Activated CD4-positive, alpha-beta T cell treated with anti-CD3 and anti-CD28 coated beads, Interleukin-2, amount 50 U/mL, for 4 hours (primary cell): ENCODE results near the gene RELN.

Experiments used
- DNase-seq, 2 experiments: peaks; one replicate each; pipeline ENCODE4 v3.0.0-alpha.2; 2020

RELN gene

GRCh38 chr7:103711413-103711812, 278.0 kb downstream of the RELN start:
- DNase-seq = no peak

DNA sequence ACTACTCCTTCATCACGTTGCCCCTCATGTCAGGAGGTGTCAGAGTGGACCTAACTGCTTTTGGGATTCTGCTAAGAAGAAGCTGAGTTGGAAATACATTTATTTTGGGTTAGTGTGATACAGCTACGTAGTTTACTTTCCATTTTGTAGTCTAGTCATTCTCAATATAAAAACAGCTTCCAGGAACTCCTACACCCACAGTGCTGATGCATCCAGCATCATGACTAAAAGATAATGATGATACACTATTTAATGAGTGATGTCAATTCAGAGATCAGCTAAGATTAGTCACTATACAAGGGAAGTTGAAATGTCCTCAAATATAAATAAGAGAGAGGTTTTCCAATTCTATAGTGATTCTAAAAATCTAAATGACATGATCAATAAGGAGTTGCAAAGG, 279.2 kb downstream of the RELN start:
- no peak for DNase-seq

- no peak for DNase-seq
Observed at GRCh38 chr7:103706805-103707204, 282.7 kb downstream of the RELN start.

DNA sequence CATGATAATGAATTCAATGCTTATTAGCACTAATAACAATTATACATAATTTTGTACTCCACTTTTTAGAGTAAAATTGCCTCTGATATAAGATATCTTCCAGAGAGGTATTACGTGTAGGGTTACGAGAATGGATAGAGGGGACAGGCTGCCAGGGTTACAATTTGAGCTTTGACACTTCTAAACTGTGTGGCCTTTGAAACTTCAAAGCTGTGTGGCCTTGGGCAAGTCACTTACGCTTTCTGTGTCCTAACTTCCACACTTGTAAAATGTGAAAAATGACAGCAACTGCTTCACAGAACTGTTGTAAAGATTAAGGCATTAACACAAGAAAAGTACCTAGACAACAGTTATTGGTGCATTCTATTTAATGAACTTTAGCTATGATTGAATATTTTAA, 283.9 kb downstream of the RELN start:
- no peak for DNase-seq

DNA sequence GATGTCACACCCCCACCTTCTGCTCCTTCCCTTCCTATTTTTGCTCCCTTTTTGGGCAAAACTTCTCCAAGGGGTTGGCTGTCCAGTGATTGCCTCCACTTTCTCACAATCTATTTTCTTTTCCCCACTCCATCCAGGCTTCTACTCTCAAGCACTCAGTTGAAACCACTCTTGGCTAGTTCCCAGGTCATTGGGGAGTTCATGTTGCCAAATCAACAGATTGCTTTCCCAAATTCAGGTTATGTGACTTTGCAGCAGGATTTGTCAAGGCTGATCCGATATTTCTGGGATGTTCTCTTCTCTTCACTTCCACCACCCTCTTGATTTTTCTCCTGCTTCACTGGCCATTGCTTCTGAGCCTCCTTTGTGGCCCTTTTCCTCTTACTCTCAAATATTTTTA, 284.8 kb downstream of the RELN start:
- no peak for DNase-seq

DNA sequence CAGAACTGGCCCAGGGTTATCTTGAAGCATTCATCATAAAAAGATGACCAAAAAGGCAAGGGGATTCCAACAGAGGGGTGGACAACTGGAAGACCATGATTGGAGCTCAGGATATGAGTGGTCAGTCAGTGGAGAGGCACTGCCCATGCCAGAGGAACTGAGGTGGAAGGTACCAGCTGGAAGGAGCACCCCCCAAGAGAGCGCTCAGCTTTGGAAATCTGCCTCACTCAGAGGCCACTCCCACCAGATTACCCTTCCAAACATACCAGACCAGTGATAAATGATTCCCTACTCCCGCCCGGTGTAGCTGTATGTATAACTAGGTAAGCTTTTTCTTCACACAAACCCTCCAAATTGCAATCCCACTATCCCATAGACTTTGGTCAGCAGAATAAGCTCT, 286.5 kb downstream of the RELN start:
- no peak for DNase-seq

- DNase-seq = no peak
Observed at GRCh38 chr7:103702454-103702853, 287.0 kb downstream of the RELN start.

DNA sequence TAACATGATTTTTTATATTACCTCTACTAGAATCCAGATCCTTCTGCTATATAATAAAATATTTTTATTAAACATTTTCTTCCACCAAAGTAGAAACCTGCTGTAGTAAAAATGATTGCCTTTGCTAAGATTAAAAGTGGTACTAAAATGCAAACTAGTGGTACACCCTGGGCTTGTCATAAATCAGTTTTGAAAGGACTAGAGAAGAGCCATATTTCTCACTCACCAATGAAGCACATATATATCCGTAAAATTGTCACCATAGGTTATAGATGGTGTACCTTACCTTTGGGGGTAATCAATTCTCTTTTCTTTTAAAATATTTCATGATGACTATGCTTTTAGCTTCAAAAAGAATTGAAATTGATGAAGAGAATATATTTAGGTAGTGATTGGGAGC, 290.4 kb downstream of the RELN start:
- DNase-seq = no peak

GRCh38 chr7:103698064-103698463, 291.4 kb downstream of the RELN start:
- DNase-seq = no peak

DNA sequence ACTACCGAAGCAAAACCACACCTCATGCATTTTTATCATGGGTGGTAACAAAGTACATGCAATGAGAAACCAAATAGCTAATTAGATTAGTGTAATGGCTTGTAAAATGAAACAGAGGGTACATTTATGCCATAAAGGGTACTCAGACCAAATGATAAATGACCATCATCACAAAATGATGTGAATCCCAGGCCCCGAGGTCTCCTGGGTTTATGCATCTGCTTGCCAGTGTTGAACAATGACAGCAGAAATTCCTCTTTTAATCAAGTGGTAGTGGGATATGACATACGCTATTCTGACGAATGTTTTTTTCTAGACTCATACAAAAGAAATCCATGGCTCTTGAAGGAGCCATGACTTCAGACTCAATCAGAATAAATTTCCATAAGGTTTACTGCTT, 293.9 kb downstream of the RELN start:
- no peak for DNase-seq

DNA sequence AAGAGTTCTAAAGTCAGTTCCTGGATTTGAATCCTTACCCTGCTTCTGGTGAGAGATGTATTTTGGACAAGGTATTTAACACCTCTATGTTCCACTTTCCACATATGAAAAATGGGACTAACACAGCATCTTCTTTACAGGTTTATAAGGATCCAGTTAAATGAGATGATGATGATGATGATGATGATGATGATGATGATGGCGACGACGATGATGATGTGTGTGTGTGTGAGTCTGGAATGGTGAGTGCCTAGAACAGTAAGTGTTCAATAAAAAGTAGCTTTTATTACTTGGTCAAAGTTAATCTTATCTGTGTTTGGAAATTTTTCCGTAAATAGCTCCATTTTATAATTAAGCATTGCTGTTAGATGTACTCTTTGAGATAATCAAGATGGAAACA, 295.2 kb downstream of the RELN start:
- DNase-seq = no peak

- no peak for DNase-seq
Observed at GRCh38 chr7:103691291-103691690, 298.2 kb downstream of the RELN start.

DNA sequence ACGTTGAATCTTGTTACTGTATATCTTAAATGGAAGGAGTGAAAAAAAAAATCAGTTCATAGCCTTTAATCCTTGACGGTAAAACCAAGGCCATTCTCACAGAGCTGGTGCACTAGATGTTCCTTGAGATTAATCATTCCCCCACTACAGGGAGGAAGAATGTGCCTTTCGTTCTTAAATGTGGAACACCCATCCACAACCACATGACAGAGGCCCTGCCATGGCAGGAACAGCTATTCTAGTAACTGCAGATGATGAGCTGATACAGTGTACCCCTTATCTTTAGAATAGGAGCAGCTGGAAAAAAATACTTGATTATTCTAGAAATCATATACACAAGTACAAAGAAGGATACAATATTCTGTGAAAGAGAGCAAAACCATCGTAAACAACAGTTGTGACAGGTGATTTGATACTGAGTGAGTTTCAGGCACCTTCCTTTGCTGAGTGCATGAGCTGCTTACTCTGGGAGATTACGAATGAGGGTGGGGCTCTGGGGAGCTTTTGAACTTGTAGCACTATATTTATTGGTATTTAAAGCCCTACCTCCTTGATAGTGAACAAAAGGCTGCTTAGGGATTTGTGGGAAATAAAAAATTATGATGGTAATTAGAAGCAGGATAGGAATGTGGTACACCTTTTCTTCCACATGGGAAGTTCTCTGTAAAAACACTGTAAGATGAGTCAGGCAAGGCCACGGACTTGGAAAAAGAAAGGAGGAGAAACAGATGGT, 299.1 kb downstream of the RELN start:
- DNase-seq = no peak

DNA sequence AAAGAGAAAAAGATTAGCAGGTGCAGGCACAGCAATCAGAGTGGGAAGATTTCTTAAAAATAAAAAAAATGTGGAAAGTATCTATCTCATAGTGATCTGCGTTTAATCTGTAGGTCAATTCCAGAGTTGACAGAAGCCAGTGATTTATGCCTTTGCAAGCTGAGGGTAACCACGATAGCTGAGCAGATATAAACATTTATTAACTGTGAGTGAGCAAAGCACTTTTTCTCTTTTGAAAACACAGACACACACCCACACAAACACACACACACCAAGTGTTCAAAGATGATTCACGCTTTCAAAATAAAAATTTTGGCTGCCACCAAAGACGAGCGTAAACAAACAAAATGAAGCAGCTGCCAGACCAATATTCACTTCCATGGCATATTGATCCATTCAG, 300.2 kb downstream of the RELN start:
- no peak for DNase-seq

DNA sequence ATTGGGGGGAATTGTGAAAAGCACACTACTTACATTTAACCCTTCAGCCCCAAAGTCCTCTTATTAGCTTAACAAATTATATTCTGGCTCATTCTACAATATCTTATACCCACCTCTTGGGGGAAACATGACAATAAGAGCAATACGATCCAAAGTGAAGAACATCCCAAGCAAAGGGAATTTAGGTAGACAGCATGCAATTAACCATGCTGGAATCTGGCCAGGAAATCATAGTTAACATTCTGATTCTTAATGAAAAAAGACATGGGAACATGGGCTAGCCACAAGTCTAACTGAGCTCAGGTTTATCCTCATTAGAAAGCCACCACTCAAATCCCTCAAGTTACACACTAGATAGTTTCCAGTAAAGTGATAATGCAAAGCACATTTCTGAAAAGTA, 301.5 kb downstream of the RELN start:
- DNase-seq = no peak

DNA sequence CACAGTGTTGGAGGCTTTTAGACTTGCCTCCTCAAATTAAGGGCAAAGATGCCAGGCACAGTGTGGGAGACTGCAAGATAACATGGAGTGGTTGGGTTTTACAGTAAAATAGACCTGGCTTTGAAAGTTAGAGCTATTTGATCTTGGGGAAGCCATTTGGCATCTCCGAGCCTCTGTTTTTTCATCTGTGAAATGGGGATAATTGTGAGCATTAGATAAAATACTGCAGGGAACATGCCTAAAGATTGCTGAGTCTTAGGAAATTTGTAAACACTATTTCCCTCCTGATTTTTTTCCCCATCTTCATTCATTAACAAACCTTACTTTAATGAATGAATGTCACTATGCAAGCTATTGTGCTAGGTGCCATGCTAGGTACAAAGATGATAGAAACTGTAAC, 302.2 kb downstream of the RELN start:
- DNase-seq = no peak

- no peak for DNase-seq
Observed at GRCh38 chr7:103686763-103687162, 302.7 kb downstream of the RELN start.

- DNase-seq = no peak
Observed at GRCh38 chr7:103686064-103686463, 303.4 kb downstream of the RELN start.

GRCh38 chr7:103685646-103686045, 303.8 kb downstream of the RELN start:
- DNase-seq = no peak

DNA sequence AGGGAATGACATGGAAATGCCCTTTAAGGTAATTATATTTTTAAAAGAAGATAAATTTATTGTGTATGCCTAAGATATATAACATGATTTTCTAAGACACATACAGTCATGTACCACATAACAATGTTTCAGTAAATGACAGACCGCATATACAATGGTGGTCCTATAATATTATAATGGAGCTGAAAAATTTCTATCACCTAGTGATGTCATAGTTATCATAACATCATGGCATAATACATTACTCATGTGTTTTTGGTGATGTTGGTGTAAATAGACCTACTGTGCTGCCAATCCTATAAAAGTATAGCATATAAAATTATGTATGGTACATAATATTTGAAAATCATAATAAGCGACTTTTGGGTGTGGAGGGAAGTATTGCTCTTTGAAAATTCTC, 306.1 kb downstream of the RELN start:
- no peak for DNase-seq

- no peak for DNase-seq
Observed at GRCh38 chr7:103680161-103681144, 309.0 kb downstream of the RELN start.

GRCh38 chr7:103679151-103680132, 310.0 kb downstream of the RELN start:
- DNase-seq = no peak
